HG02943 (cell line): ENCODE measurements around the gene PIGR.
"Not testable (repeated sequence)": the region's sequence is repeated elsewhere in the genome, so short reads cannot be mapped to it uniquely, and the experiment has no call there.

ENCODE experiments used
- ATAC-seq: cut with Tn5 transposase; IDR thresholded peaks from one replicate; pipeline ENCODE4 v1.9.1; 2021; ENCODE audit warnings: mild to moderate bottlenecking, low read depth, moderate library complexity; ENCODE audit not compliant: unreplicated experiment

PIGR gene

GRCh38 chr1:206939131-206939530, 7.1 kb downstream of the PIGR start:
- no peak for ATAC-seq

DNA sequence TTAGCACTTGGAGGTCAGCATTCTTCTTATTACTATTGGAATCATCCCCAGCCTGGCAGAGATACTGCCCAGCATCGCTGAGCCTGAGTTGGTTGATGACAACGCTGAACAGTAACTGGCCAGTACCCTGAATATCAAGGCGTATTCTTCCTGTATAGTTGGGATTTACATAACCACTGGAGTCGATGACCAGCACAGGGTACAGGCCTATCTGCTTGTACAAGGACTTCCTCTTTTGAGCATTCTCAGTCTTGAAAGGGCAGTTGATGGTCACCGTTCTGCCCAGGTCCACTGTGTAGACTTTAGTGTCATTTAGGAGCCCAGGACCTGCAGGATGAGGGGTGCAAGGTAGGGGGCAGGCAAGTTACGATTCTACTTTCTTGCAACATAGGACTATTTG, 8.8 kb downstream of the PIGR start:
- no peak for ATAC-seq

GRCh38 chr1:206935491-206936067, 10.7 kb downstream of the PIGR start:
- ATAC-seq, result no peak

- ATAC-seq, result no peak
These were observed 12.8 kb downstream of the PIGR start for GRCh38 chr1:206933333-206933945.

DNA sequence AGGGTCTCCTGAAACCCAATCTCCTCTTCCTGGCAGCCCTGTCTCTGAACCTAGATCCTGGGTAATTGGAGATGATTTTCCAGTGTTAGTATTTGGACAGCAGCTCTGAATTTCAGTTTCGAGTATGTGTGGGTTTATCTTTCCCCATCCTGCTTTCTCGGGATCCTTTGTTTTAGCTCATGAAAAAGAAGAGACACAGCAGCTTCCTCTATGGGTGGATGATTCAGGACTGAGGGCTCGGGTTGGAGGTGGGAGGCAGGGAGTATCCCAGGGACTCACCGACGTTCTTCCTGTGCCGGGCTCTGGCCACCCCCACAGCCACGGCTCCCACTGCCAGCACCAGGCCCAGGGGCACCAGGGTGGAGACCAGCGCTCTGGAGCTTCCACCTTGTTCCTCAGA, 14.1 kb downstream of the PIGR start:
- ATAC-seq, result no peak

- no peak for ATAC-seq
These were observed 14.6 kb downstream of the PIGR start for GRCh38 chr1:206931709-206932108.

DNA sequence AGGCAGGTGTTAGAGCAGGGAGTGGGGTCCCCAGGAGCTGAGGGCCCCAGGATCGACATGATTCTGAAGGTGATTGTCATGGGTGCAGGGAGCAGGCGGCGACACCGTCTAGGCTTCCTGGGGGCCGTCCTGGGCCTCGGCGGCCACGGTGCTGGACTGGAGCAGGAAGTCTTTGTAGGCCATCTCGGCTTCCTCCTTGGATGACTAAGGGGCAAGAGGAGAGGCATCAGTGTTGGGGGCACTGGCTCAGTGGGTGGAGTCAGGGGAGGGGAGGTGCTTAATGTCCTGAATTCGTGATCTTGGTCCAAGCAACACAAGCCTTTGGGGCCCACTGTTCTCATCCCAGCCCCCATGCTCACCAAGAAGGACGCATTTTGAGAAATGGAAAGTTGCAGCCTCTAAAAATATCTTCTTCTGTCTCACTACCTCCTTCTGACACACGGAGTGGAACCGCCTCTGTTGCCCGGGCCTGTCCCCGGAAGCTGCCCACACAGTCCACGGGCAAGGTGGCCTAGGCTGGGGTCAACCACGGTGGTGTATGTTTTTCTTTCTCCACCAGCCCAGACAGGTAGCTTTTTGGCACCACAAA, 16.0 kb downstream of the PIGR start:
- ATAC-seq, result peak; percentile 68

- ATAC-seq, result no peak
These were observed 16.7 kb downstream of the PIGR start for GRCh38 chr1:206929524-206929923.

DNA sequence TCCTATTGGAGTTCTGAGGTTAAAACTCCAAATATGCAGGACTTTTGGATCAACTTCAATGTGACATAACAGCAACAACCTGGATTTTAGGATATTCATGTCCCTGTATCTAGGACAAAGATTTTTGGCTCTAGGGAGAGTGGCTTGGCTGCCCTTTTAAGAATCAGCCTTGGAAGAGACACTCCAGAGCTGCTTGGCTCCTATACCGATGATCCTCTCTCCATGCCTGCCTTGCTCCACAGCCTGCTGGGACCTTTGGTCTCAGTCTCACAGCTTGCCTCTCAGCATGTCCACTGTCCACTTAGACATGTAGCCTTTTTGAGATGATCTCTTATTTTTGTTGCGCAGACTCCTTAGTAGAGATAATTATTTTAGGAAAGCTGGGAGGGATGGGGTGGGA, 20.0 kb downstream of the PIGR start:
- no peak for ATAC-seq

- peak; percentile 59 for ATAC-seq
These were observed 21.0 kb downstream of the PIGR start for GRCh38 chr1:206925106-206925736.

GRCh38 chr1:206924592-206925105, 21.6 kb downstream of the PIGR start:
- ATAC-seq, result no peak

- ATAC-seq, result not testable (repeated sequence)
These were observed 22.2 kb downstream of the PIGR start for GRCh38 chr1:206923961-206924557.

GRCh38 chr1:206923009-206923960, 23.0 kb downstream of the PIGR start:
- ATAC-seq, result peak; percentile 44

GRCh38 chr1:206922524-206922923, 23.7 kb downstream of the PIGR start:
- ATAC-seq, result no peak

- ATAC-seq, result no peak
These were observed 24.4 kb downstream of the PIGR start, which contains the start of gene FCMR for GRCh38 chr1:206921772-206922265. FCMR (minus strand) TSS chr1:206921941; CDS start chr1:206921854, 87 bp downstream.

- ATAC-seq, result no peak
These were observed 28.2 kb downstream of the PIGR start for GRCh38 chr1:206918076-206918475.

GRCh38 chr1:206916000-206916709, 30.1 kb downstream of the PIGR start:
- no peak for ATAC-seq

DNA sequence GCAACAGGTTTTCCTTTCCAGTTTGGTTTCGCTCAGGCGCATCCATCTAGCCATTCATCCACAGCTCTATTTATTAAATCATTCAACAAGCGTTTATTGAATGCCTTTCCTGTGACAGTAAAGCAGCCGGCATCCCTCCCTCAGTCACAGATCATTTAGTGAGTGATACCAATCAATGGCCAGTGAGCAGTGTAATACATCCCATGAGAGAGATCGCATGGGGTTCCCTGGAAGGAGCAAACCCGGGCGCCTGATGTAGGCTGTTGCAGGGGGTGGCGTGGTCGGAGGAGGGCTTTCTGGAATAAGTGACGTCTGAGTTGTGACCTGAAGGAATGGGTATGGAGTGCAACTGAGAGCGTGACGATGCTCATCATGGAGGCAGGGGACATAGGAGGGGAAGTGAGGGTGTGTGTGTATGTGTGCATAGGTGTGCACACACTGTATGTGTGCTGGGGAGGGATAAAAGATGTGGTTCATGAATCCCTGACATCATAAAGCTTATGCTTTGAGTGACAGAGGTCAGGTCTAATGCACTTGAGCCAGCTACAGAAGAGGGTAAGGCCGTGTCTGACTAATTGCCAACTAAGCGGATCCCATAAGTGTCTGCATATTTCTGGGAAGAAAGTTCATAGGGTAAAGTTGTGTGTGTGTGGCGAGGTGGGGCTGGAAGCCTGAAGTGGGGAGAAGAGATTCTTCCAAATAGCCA, 31.1 kb downstream of the PIGR start:
- no peak for ATAC-seq
